B cell (primary cell): ENCODE measurements around the gene DNAJB5.

Source experiments
- CTCF ChIP-seq: fragments of 200-600 bp; IDR thresholded peaks from one replicate; pipeline ENCODE4 v1.8.0; 2022; ENCODE audit warnings: antibody characterized with exemption, mild to moderate bottlenecking
- EZH2 ChIP-seq: IDR thresholded peaks from 2 replicates; pipeline ENCODE4 v1.6.1; 2012; ENCODE audit warnings: borderline replicate concordance, low read depth, mild to moderate bottlenecking, moderate library complexity, low read length; ENCODE audit not compliant: insufficient read depth, poor library complexity, severe bottlenecking

DNA sequence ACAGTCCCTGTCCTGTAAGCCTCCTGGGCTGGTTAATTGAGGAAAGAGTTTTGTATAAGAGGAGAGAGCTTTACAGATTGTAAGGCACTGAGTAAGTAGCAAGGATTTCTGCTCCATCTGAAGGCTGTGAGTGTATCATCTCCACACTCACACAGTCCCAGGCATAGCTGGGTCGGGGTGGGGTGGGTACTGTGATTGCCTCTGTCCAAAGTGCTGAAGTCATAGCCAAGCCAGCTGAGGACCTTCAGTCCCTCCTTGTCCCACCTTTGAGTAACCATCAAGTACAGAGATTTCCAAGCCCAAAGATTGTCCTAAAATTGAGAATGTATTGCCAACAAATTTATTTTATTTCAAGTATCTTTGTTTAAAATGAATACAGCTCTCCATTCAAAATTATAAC, 5.5 kb upstream of the DNAJB5 start:
- TF ChIP-seq CTCF: no peak
- no peak for TF ChIP-seq EZH2
